Measurements from ENCODE around the gene BNIP5.

- TF ChIP-seq CTCF (IDR thresholded peaks at IDR 0.05; ENCODE audit: low read depth, low read length) (no peak), EZH2phosphoT487 (IDR thresholded peaks at IDR 0.05; ENCODE audit: low read depth) (no peak)
These were observed 17.8 kb downstream of the BNIP5 start for GRCh38 chr6:36318690-36319435.
